Right lobe of liver (tissue), 6 donors: ENCODE measurements around the gene PPP1R12A. TPM values are rescaled to one million over a fixed set of nuclear protein-coding genes. Genes with fewer than 3 reads are reported as not detected.
"Not testable (repeated sequence)": the region's sequence is repeated elsewhere in the genome, so short reads cannot be mapped to it uniquely, and the experiment has no call there.

Source experiments
- ATAC-seq, 4 donors: fragments of 200-7000 bp; cut with Tn5 transposase; one replicate each; pipeline ENCODE4 v1.9.1; 2020; ENCODE audit warnings: mild to moderate bottlenecking in 4 of 4, moderate library complexity in 4 of 4
- DNase-seq, 3 donors: peaks; one replicate each; pipeline ENCODE4 v3.0.0-alpha.2; 2020
- H3K27ac ChIP-seq, 3 donors: fragments of 200-600 bp; one replicate each; pipeline ENCODE4 v1.8.0; 2022
- H3K27me3 ChIP-seq, 2 donors: fragments of 200-600 bp; one replicate each; pipeline ENCODE4 v1.8.0; 2022
- H3K36me3 ChIP-seq, 4 donors: fragments of 200-600 bp; sonication (generic) in 1 of 4; one replicate each; pipeline versions ENCODE4 v1.5.1 to v1.8.0; 2017 to 2022; ENCODE audit warnings: control low read depth in 1 of 4
- H3K4me1 ChIP-seq, 4 donors: fragments of 200-600 bp; sonication (generic) in 1 of 4; one replicate each; pipeline versions ENCODE4 v1.5.1 to v1.8.0; 2017 to 2022; ENCODE audit warnings: control low read depth in 1 of 4
- H3K4me3 ChIP-seq, 3 donors: fragments of 200-600 bp; one replicate each; pipeline ENCODE4 v1.8.0; 2022
- H3K9me3 ChIP-seq, 4 donors: fragments of 200-600 bp; sonication (generic) in 1 of 4; one replicate each; pipeline versions ENCODE4 v1.5.1 to v1.8.0; 2017 to 2022; ENCODE audit warnings: control low read depth in 1 of 4
- CTCF ChIP-seq, 4 donors: fragments of 200-600 bp in 3 of 4; fragments of 450-650 bp in 1 of 4; IDR thresholded peaks; one replicate each; pipeline versions ENCODE4 v1.5.1 to v1.8.0; 2016 to 2022; ENCODE audit warnings: antibody characterized with exemption in 4 of 4, mild to moderate bottlenecking in 2 of 4
- POLR2A ChIP-seq: fragments of 450-650 bp; IDR thresholded peaks from one replicate; pipeline ENCODE4 v1.6.1; 2017; ENCODE audit warnings: antibody characterized with exemption, mild to moderate bottlenecking
- WGBS: methylation state at CpG from one replicate; pipeline ENCODE4 v1.1.6; 2018; ENCODE audit warnings: low coverage, low lambda C conversion rate; ENCODE audit not compliant: insufficient coverage; ENCODE audit errors: missing lambda C conversion rate; 5-methylcytosine and 5-hydroxymethylcytosine counted together
- intact Hi-C, 2 donors: fragments of 100-400 bp; cut with DNase I; formaldehyde crosslinking; loops; one replicate each; pipeline versions ENCODE4 v1.11.2 to v1.14.1; 2022
- total RNA-seq, 6 experiments: library from RNA; depleted of rRNA in 2 of 6; stranded (reverse); fragments of >200 nt in 2 of 6; fragmentation: NEBNext Ultra II Directional in 3 of 6; extraction: Animal tissue kit (Norgen Biotek cat#: 25700) in 3 of 6; gene quantifications; one replicate each; pipeline versions ENCODE4 v1.1.0 to v1.2.4, GENCODE V29; 2016 to 2023
- donor health status: DM: no; HTN: yes; CAD: no.
- donor health status: DM: no; HTN: no; CAD: no.
- donor health status: DM: no; HTN: no; CAD: no.
- donor health status: DM: no; HTN: yes; CAD: no.
- donor health status: DM: no; HTN: yes; CAD: no.

Gene PPP1R12A
- total RNA-seq, 6 experiments from 2014 or later, result 13.1 to 21.0 (median 19.2) TPM

DNA sequence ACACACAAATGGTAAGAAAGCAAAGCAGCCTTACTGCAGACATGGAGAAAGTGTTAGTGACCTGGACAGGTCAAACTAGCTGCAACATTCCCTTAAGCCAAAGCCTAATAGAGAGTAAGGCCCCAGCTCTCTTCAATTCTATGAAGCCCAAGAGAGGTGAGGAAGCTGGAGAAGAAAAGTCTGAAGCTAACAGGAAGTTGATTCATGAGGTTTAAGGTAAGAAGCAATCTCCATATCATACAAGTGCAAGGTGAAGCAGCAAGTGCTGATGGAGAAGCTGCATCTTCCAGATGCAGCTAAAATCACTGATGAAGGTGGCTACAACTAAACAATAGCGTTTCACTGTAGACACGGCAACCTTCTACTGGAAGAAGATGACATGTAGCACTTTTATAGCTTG lies 53.5 kb downstream of the PPP1R12A start:
- no peak for DNase-seq
- 90% methylated on average over 2 of the region's 2 CpGs for WGBS
- no peak overlapping the region for H3K27ac ChIP-seq
- no peak for ATAC-seq
- no peaks in the 10 kb centered on the region for H3K27me3 ChIP-seq
- no peak for TF ChIP-seq CTCF (IDR thresholded peaks at IDR 0.05)
- TF ChIP-seq POLR2A, result no peak
- no peaks in the 10 kb centered on the region for H3K36me3 ChIP-seq
- no peaks in the 10 kb centered on the region for H3K4me1 ChIP-seq
- no peak overlapping the region for H3K4me3 ChIP-seq
- intact Hi-C loops, result no loop called here
- no peaks in the 10 kb centered on the region for H3K9me3 ChIP-seq

GRCh38 chr12:79878506-79878905 lies 56.4 kb downstream of the PPP1R12A start:
- ATAC-seq, H3K4me1 ChIP-seq, H3K27me3 ChIP-seq, H3K4me3 ChIP-seq, H3K27ac ChIP-seq, intact Hi-C loops, H3K9me3 ChIP-seq, DNase-seq, H3K36me3 ChIP-seq: not testable (repeated sequence)
- WGBS, result 100% methylated on average over 4 of the region's 4 CpGs

GRCh38 chr12:79877246-79877645 lies 57.7 kb downstream of the PPP1R12A start:
- H3K4me3 ChIP-seq, result no peak overlapping the region
- TF ChIP-seq CTCF (IDR thresholded peaks at IDR 0.05) (no peak), POLR2A (no peak)
- H3K4me1 ChIP-seq, result no peaks in the 10 kb centered on the region
- no peak for ATAC-seq
- no peak for DNase-seq
- H3K27me3 ChIP-seq, result no peaks in the 10 kb centered on the region
- H3K27ac ChIP-seq, result no peak overlapping the region
- intact Hi-C loops, result no loop called here
- H3K9me3 ChIP-seq, result no peaks in the 10 kb centered on the region
- H3K36me3 ChIP-seq, result no peaks in the 10 kb centered on the region
- 91% methylated on average over 6 of the region's 8 CpGs for WGBS

DNA sequence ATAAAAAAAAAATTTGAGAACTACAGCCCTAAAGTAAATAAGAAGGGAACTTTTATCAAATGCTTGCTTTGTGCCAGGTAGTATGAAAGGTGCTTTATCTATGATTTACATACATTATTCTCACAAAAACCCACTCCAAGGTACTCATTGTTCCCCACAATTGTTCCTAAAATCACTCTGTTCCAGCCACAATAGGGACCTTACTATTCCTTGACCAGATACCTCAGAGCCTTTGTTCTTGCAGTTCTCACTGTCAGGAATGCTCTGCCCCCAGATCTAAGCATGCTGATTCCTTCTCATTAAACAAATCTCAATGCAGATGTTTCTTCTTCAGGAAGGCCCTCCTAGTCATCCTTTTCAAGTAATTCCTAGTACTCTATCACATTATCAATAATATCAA lies 60.2 kb downstream of the PPP1R12A start:
- no peak overlapping the region for H3K4me3 ChIP-seq
- no peaks in the 10 kb centered on the region for H3K4me1 ChIP-seq
- H3K27ac ChIP-seq, result no peak overlapping the region
- no peak for TF ChIP-seq POLR2A
- TF ChIP-seq CTCF (IDR thresholded peaks at IDR 0.05), result no peak
- ATAC-seq, result no peak
- no peak for DNase-seq
- H3K36me3 ChIP-seq, result no peaks in the 10 kb centered on the region
- H3K9me3 ChIP-seq, result no peaks in the 10 kb centered on the region
- intact Hi-C loops, result no loop called here
- H3K27me3 ChIP-seq, result no peaks in the 10 kb centered on the region

DNA sequence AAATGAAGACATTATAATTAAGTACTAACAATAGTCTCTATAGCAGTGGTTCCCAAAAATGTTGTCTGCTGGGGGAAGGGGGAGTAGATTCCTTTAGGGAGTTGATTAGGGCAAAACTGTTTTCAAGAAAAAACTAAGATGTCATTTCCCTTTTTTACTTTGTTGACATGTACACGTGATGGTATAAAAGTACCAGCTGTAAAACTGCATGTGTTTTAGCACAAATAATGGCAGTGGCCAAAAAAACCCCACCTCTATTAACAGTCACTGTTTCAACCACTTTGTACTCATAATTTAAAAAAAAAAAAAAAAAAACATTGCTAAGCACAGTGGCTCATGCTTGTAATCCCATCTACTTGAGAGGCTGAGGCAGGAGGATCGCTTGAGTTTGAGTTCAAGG lies 61.7 kb downstream of the PPP1R12A start:
- no peaks in the 10 kb centered on the region for H3K9me3 ChIP-seq
- H3K4me3 ChIP-seq, result no peak overlapping the region
- H3K27ac ChIP-seq, result no peak overlapping the region
- H3K4me1 ChIP-seq, result no peaks in the 10 kb centered on the region
- H3K36me3 ChIP-seq, result no peaks in the 10 kb centered on the region
- H3K27me3 ChIP-seq, result no peaks in the 10 kb centered on the region
- 64% methylated on average over 2 of the region's 2 CpGs for WGBS
- no peak for DNase-seq
- TF ChIP-seq CTCF (IDR thresholded peaks at IDR 0.05) (no peak), POLR2A (no peak)
- no peak for ATAC-seq
- intact Hi-C loops, result no loop called here
